Peyer's patch (tissue), 4 donors: ENCODE results near the gene CYP27C1. TPM values are rescaled to one million over a fixed set of nuclear protein-coding genes. Genes with fewer than 3 reads are reported as not detected.
"Not testable (repeated sequence)": the region's sequence is repeated elsewhere in the genome, so short reads cannot be mapped to it uniquely, and the experiment has no call there.

Experiments
- DNase-seq, 3 donors: peaks; one replicate each; pipeline ENCODE4 v3.0.0-alpha.2; 2017 to 2019
- H3K27ac ChIP-seq, 4 donors: fragments of 200-600 bp; sonication (generic); one replicate each; pipeline ENCODE4 v1.5.1; 2016 to 2019
- H3K27me3 ChIP-seq, 2 donors: fragments of 200-600 bp; sonication (generic); one replicate each; pipeline ENCODE4 v1.5.1; 2019
- H3K36me3 ChIP-seq, 3 donors: fragments of 200-600 bp; sonication (generic); one replicate each; pipeline ENCODE4 v1.5.1; 2016 to 2019
- H3K4me1 ChIP-seq, 4 donors: fragments of 200-600 bp; sonication (generic); one replicate each; pipeline ENCODE4 v1.5.1; 2016 to 2019
- H3K4me3 ChIP-seq, 4 donors: fragments of 200-600 bp; sonication (generic); 1 replicate in 3 of 4; 2 replicates in 1 of 4; pipeline ENCODE4 v1.5.1; 2016 to 2019; ENCODE audit warnings: mild to moderate bottlenecking in 1 of 4
- H3K9me3 ChIP-seq, 4 donors: fragments of 200-600 bp; sonication (generic); one replicate each; pipeline ENCODE4 v1.5.1; 2016 to 2019; ENCODE audit warnings: mild to moderate bottlenecking in 1 of 4
- POLR2A ChIP-seq, 2 donors: fragments of 450-650 bp; IDR thresholded peaks; one replicate each; pipeline ENCODE4 v1.5.1; 2017; ENCODE audit warnings: antibody characterized with exemption in 2 of 2, mild to moderate bottlenecking in 2 of 2, moderate library complexity in 2 of 2
- total RNA-seq, 4 donors: library from RNA; depleted of rRNA; stranded (reverse); fragments of >200 nt; gene quantifications; one replicate each; pipeline ENCODE4 v1.1.0, GENCODE V29; 2016
- TF ChIP-seq, protein P1 (sequence below), 6 experiments: fragments of 450-650 bp in 4 of 6; fragments of 200-600 bp in 2 of 6; sonication (generic) in 1 of 6; IDR thresholded peaks; one replicate each; pipeline ENCODE4 v1.5.1; 2017 to 2019; ENCODE audit warnings: antibody characterized with exemption in 6 of 6, mild to moderate bottlenecking in 3 of 6, moderate library complexity in 1 of 6

Gene CYP27C1
- total RNA-seq, 4 donors from 2014 or later, result 0.13 TPM; not detected in 3

DNA sequence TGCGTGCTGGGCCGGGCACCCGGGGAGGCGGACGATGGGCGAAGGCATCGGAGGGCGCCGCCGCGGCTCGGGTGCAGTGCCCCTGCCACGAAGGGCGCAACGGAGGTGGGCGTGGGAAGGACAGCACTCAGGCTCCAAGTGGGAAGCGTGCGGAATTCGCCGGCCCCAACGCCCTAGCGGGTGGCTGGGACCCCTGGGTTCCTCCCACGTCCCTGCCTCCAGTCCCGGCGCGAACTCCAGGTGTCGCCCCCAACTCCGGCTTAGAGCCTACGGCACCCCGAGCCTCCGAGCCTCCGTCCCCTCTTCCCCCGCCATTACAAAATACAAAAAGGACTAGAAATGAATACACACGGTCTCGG, 1.3 kb downstream of the CYP27C1 start:
- DNase-seq, result no peak
- peak overlapping the region in 1 of 4 donors; percentile 25 for H3K27ac ChIP-seq
- H3K36me3 ChIP-seq, result no peaks in the 10 kb centered on the region
- H3K4me3 ChIP-seq, result peak overlapping the region; percentile 28 to 52 (median 42)
- TF ChIP-seq POLR2A (IDR thresholded peaks at IDR 0.05), result no peak
- TF ChIP-seq, protein P1, sequence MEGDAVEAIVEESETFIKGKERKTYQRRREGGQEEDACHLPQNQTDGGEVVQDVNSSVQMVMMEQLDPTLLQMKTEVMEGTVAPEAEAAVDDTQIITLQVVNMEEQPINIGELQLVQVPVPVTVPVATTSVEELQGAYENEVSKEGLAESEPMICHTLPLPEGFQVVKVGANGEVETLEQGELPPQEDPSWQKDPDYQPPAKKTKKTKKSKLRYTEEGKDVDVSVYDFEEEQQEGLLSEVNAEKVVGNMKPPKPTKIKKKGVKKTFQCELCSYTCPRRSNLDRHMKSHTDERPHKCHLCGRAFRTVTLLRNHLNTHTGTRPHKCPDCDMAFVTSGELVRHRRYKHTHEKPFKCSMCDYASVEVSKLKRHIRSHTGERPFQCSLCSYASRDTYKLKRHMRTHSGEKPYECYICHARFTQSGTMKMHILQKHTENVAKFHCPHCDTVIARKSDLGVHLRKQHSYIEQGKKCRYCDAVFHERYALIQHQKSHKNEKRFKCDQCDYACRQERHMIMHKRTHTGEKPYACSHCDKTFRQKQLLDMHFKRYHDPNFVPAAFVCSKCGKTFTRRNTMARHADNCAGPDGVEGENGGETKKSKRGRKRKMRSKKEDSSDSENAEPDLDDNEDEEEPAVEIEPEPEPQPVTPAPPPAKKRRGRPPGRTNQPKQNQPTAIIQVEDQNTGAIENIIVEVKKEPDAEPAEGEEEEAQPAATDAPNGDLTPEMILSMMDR (IDR thresholded peaks at IDR 0.05), result no peak
- peaks cover 0 to 14% of the 10 kb centered on the region in 2 donors for H3K27me3 ChIP-seq
- H3K9me3 ChIP-seq, result no peaks in the 10 kb centered on the region
- H3K4me1 ChIP-seq, result peaks cover 3 to 12% (median 9%) of the 10 kb centered on the region in 4 donors

GRCh38 chr2:127217470-127218325, 2.4 kb downstream of the CYP27C1 start:
- Histone ChIP-seq H3K27me3 (peaks cover 0 to 14% of the 10 kb centered on the region in 2 donors), H3K4me3 (no peak overlapping the region), H3K36me3 (no peaks in the 10 kb centered on the region), H3K27ac (no peak overlapping the region), H3K4me1 (peaks cover 3 to 12% (median 9%) of the 10 kb centered on the region in 4 donors), H3K9me3 (peaks cover 0 to 4% (median 0%) of the 10 kb centered on the region in 4 donors)
- DNase-seq, result no peak
- no peak for TF ChIP-seq POLR2A (IDR thresholded peaks at IDR 0.05)
- TF ChIP-seq, protein P1 (IDR thresholded peaks at IDR 0.05), result no peak

DNA sequence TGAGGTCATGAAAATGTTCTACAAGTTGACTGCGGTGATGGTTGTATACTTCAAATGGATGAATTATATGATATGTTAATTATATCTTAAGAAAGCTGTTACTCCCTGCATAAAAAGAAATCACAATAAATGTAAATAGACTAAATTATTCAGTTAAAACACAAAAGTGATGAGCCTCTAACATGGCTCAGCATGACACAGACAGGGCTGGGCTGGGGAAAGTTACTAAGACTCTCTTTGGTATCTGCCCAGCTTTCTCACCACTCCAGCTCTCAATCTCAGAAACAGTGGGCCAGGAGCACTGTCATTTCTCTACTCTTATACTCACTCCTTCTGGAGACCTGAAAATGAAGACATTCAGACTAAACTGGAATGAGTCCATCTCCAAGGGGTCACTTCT, 3.5 kb downstream of the CYP27C1 start:
- peaks cover 0 to 14% of the 10 kb centered on the region in 2 donors for H3K27me3 ChIP-seq
- H3K9me3 ChIP-seq, result peaks cover 0 to 4% (median 0%) of the 10 kb centered on the region in 4 donors
- H3K4me3 ChIP-seq, result no peak overlapping the region
- no peak for DNase-seq
- H3K36me3 ChIP-seq, result no peaks in the 10 kb centered on the region
- peaks cover 3 to 12% (median 9%) of the 10 kb centered on the region in 4 donors for H3K4me1 ChIP-seq
- no peak for TF ChIP-seq POLR2A (IDR thresholded peaks at IDR 0.05)
- no peak overlapping the region for H3K27ac ChIP-seq

- TF ChIP-seq, protein P1 (IDR thresholded peaks at IDR 0.05), result no peak
- TF ChIP-seq POLR2A (IDR thresholded peaks at IDR 0.05), result no peak
- DNase-seq, result no peak
- Histone ChIP-seq H3K27ac (no peak overlapping the region), H3K36me3 (no peaks in the 10 kb centered on the region), H3K9me3 (peaks cover 0 to 4% (median 0%) of the 10 kb centered on the region in 4 donors), H3K27me3 (peaks cover 0 to 14% of the 10 kb centered on the region in 2 donors), H3K4me1 (peaks cover 3 to 12% (median 9%) of the 10 kb centered on the region in 4 donors), H3K4me3 (no peak overlapping the region)
Observed at GRCh38 chr2:127216095-127216494, 4.0 kb downstream of the CYP27C1 start.

GRCh38 chr2:127214201-127214600, 5.9 kb downstream of the CYP27C1 start:
- not testable (repeated sequence) for H3K27me3 ChIP-seq, H3K4me1 ChIP-seq, H3K27ac ChIP-seq, DNase-seq, H3K4me3 ChIP-seq, H3K9me3 ChIP-seq, H3K36me3 ChIP-seq

- no peak for TF ChIP-seq POLR2A (IDR thresholded peaks at IDR 0.05)
- TF ChIP-seq, protein P1 (IDR thresholded peaks at IDR 0.05), result no peak
- Histone ChIP-seq H3K9me3 (peaks cover 0 to 2% (median 0%) of the 10 kb centered on the region in 4 donors), H3K27me3 (no peaks in the 10 kb centered on the region), H3K4me3 (no peak overlapping the region), H3K36me3 (no peaks in the 10 kb centered on the region), H3K4me1 (no peaks in the 10 kb centered on the region), H3K27ac (no peak overlapping the region)
- no peak for DNase-seq
Observed at GRCh38 chr2:127208313-127208712, 11.8 kb downstream of the CYP27C1 start.
